GM19468 (cell line): Measurements from ENCODE around the gene CD3G.
A peak's percentile ranks its signal among the peaks of the same experiment; 100 is the strongest.

Experiments used
- ATAC-seq: cut with Tn5 transposase; IDR thresholded peaks from one replicate; pipeline ENCODE4 v1.9.1; 2021; ENCODE audit warnings: mild to moderate bottlenecking, moderate library complexity, moderate number of reproducible peaks; ENCODE audit not compliant: unreplicated experiment; ENCODE audit errors: extremely low read depth

Gene CD3G

DNA sequence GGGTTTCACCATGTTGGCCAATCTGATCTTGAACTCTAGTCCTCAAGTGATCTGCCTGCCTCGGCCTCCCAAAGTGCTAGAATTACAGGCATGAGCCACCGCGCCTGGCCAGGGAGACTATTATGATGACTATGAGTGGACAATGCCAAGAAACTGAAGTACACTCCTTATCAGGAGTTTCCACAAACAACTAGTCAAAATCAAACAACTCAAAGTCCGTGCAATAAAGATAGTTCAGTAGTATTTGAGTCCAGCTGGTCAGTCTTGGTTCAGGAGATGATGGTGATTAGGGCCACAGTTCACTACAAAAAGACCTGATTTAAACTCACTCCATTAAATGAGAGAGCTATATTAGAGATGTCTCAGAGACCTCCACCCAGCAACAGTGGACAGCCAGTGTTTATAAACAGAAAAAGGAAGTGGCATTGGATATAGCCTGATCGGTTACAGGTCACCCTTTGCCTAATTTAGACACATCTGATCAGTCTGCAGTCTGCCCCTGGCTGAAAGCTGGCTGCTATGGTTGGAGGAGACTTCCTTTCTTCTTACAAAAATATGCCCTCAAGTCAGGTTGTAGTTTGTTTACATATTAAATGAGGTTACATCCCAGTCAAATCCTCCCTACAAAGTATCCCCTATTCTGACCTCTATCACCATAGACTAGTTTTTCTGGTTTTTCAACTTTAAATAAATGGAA lies 22.6 kb upstream of the CD3G start:
- ATAC-seq: no peak

GRCh38 chr11:118322721-118323120 lies 21.4 kb upstream of the CD3G start:
- no peak for ATAC-seq

- no peak for ATAC-seq
Observed at GRCh38 chr11:118325283-118325682, 18.9 kb upstream of the CD3G start.

GRCh38 chr11:118328745-118329144 lies 15.4 kb upstream of the CD3G start:
- no peak for ATAC-seq

DNA sequence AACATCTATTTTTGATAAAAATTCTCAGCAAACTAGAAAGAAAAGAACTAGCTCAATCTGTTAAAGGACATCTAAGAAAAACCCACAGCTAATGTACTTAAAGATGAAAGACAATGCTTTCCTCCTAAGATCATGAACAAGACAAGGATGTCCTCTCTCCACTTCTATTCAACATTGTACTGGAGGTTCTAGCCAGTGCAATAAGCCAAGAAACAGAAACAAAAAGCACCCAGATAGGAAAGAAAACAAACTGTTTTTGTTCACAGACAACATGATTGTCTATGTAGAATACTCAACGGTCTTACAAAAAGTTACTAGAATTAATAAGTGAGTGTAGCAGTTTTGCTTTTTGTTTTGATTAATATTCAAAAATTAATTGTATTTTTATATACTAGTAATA lies 9.4 kb upstream of the CD3G start:
- no peak for ATAC-seq

DNA sequence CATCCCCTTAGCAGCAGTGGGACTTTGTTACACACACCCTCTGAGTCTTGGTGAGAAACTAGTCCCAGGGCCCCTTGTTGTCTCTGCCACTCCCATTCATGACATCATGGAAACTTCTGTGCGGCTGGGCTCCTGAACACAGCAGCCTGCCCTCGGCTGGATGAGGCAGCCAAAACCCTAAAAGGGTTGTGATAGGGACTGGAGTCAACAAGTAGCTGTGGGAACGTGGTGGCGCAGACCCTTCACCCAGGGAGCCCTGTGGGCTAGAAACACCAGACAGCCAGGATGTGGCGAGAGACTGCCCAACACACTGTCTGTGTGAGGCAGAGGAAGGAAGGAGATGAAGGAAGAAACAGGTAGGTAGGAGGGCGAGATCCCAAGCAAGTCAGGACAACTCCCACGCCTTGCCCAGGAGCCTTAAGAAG lies 5.5 kb upstream of the CD3G start:
- no peak for ATAC-seq

DNA sequence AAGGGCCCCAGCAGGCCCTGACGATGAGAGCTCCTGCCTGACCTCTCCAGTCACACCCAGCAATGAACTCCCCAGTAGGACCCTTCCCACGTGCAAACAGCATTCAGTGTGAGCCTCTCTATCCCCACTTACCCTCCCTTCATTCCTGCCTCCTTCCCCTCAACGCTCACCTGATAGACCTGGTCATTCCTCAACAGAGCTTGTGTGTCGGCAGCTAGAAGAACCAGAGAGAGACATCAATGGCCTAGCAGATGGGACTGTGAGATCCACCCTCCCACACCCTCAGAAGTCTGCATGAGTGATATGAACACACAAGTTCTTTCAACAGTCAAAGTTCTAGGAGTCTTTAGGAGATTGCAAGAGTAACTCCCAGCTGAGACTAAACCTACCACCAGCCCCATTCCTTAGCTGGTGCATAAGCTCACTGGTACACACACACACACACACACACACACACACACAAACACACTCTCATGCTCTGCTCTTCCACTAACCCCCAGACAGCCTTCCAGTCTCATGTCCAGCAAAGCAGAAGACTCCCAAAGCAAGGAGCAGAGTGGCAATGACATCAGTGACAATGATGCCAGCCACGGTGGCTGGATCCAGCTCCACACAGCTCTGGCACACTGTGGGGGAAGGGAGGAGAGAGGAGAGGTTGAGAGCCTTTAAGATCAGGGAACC lies 4.7 kb upstream of the CD3G start:
- no peak for ATAC-seq

DNA sequence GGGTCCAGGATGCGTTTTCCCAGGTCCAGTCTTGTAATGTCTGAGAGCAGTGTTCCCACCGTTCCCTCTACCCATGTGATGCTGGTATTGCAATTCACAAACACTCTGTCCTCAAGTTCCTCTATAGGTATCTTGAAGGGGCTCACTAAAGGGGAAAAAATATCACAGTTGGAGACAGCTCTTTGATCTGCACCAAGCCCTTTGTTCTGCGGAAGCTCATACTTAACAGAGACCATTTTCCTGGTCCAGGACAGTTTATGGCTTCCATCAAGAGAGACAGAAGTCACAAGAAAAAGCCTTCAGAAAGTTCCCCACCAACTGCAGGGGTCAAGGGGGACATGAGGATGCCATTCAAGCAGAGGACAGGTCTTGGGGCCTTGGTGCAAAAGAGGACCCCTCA lies 3.7 kb upstream of the CD3G start:
- no peak for ATAC-seq

DNA sequence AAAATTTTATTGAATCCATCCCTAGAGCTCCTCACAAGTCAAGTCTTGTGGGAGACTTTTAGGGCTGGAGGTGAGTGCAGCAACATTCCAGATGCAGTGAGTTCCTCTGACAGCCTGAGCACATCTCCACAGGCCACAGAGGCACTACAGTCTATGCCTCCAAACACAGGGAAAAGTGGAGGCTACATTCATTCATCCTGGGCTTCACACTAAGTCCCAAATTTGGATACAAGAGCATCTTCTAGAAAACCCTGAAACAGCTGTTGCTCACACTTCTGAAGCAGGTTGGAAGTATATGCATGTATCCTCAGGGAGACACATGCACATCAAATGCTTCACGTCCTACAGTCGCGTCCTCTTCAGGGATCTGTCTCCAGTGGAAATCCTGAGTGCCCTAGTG lies 2.9 kb upstream of the CD3G start:
- ATAC-seq: no peak

DNA sequence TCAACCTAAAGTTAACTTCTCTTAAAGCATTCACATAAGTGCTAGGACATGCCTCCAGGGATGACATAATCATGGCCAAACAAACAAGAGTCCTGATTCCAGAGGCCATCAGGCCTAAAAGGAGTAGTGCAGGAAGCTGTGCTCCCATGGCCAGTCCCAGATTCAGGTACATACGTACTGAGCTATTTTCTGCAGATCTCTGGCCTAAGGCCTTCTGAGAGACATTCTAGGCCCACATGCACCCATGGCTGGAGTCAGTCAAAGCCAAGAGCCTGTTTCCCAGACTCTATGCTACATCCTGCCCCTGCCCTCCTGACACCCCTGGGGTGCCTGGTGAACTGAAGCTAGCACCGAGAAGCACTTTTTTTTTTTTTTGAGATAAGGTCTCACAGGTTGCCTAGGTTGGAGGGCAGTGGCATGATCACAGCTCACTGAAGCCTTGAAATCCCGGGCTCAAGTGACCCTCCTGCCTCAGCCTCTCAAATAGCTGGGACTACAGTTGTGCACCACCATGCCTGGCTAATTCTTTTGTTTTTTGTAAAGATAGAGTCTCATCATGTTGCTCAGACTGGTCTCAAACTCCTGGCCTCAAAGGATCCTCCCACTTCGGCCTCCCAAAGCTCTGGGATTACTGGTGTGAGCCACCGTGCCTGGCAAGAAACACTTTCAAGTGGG lies 2.2 kb upstream of the CD3G start:
- no peak for ATAC-seq

GRCh38 chr11:118342503-118343161 lies 1.5 kb upstream of the CD3G start, which contains the start of gene CD3D:
Gene CD3D (minus strand): TSS chr11:118342705. CDS start chr11:118342607, 98 bp downstream.
- ATAC-seq: no peak

DNA sequence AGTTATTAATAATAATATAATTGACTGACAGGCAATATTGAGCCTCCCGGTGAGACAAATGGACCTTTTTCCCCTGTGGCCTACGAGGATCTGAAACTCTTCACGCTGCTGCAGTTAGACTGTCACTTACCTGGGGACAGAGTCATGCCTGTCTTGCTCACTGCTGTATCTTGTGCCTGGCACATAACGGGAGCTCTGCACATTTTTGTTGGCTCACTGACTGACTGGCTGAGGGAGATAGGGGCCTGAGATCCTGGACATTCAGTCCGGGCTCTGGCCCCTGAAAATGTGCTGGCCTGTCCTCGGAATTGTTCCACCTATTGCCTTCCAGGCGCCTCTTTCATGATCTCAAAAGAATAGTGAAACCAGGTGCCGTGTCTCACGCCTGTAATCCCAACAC lies 896 bp upstream of the CD3G start:
- no peak for ATAC-seq

DNA sequence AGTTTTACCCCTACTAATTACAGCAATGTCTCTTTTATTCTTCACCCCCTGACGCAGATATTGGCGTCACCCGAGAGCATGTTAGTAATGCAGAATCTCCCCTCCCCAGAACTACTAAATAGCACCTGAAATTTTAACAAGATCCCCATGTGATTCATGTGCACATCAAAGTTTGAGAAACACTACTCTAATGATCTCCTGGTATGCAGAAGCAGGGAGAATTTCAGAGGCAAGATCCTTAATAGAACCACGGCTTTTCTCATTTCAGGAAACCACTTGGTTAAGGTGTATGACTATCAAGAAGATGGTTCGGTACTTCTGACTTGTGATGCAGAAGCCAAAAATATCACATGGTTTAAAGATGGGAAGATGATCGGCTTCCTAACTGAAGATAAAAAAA lies 5.3 kb downstream of the CD3G start:
- no peak for ATAC-seq

GRCh38 chr11:118353084-118353710 lies 9.1 kb downstream of the CD3G start:
- ATAC-seq: no peak

DNA sequence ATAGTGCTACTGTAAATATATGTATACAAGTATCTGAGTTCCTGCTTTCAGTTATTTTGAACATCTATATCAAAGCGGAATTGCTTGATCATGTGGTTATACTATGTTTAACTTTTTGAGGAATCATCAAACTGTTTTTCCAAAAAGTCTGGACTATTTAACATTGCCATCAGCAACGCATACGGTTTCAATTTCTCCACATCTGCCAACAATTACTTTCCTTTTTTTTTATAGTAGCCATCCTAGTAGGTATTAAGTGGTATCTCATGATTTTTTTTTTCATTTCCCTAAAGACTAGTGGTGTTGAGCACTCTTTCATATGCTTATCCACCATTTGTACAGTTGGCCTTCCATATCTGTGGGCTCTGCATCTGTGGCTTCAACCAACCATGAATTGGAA lies 13.9 kb downstream of the CD3G start:
- ATAC-seq: no peak

DNA sequence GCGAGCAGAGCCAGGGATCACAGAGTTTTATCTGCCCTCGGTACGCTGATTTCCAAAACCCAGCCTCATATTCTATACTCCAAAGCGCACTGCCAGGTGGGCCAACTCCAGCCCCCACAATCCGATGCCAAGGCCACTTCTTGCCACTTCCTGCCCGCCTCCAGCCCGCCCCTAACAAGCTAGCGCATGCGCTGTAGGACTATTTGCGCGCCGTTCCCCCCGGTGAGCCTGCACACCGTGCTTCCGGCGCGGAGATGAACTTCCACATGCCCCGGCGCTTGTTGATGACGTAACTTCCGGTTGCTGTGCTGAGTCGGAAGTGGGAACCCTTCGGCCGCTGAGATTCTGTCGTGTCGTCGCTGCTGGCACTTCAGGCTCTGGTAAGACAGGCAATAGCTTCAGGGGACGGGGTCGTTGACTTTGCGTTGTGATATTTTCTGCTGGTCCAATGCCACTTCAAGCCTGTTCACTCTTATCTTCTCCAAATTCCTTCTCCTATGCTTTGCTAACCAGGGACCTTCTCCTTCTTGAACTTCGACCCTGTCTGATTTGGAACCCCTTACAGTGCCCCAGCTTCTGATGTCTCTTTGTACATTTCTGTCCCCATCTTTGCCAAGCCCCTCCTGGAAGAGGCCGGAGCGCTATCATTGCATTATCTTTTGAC lies 15.3 kb downstream of the CD3G start, which contains the start of gene UBE4A:
UBE4A (plus strand) TSS at position 306 of the 664 bp plus-strand sequence. CDS start 5,481 bp downstream, outside the sequence.
- ATAC-seq: peak; percentile 70

- no peak for ATAC-seq
Observed at GRCh38 chr11:118364956-118365615, 20.9 kb downstream of the CD3G start.

GRCh38 chr11:118366287-118366686 lies 22.1 kb downstream of the CD3G start:
- ATAC-seq: no peak

DNA sequence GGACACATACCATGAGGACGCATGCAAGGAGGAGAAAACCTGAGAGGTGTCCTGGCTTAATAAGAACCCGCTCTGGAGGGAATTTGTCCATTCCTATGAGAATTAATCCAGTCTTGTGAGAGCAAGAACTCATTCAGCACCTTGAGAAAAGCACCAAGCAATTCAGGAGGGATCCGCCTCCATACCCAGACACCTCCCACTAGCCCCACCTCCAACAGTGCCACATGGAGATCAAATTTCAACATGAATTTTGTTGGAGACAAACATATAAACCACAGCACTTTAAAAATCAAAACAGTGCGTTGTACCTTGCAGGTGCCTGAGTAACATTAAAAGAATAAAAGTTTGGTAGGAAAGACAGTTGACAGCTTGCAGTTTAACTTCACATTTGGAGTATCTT lies 26.6 kb downstream of the CD3G start:
- ATAC-seq: no peak
